Sigmoid colon (tissue), 4 donors: ENCODE data around the gene NR2F1-AS1.

Experiments
- EP300 ChIP-seq, 4 donors: sonication (generic); formaldehyde crosslinking; IDR thresholded peaks; one replicate each; pipeline ENCODE4 v1.6.1; 2017; ENCODE audit warnings: antibody characterized with exemption in 4 of 4
- POLR2A ChIP-seq, 2 donors: fragments of 450-650 bp; IDR thresholded peaks; one replicate each; pipeline ENCODE4 v1.6.1; 2016; ENCODE audit warnings: antibody characterized with exemption in 2 of 2, mild to moderate bottlenecking in 2 of 2, moderate library complexity in 2 of 2
- POLR2AphosphoS5 ChIP-seq, 4 donors: sonication (generic); formaldehyde crosslinking; IDR thresholded peaks; one replicate each; pipeline ENCODE4 v1.6.1; 2017; ENCODE audit warnings: antibody characterized with exemption in 4 of 4
- TF ChIP-seq, protein P1 (sequence below), 4 experiments: fragments of 450-650 bp in 3 of 4; fragments of 200-600 bp in 1 of 4; IDR thresholded peaks; one replicate each; pipeline ENCODE4 v1.5.1; 2016 to 2019; ENCODE audit warnings: antibody characterized with exemption in 4 of 4, mild to moderate bottlenecking in 3 of 4, moderate library complexity in 2 of 4

DNA sequence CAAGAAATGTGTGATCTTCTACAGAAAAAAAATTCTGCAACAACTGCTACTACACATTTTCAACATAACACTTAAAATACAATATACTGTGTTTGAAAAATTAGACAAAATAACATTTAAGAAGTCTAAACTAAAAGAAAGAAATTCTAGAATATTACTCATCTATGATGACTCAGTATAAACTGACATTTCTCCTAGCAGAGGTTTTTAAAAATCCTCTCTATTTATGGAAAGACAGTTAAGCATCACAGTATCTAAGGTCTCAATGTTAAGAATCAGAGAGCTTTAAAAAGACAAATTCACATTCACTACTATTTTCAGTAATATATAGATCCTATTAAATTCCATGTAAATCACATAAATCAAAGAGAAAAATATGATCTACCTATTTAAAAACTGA, 61.3 kb downstream of the NR2F1-AS1 start:
- no peak for TF ChIP-seq POLR2A (IDR thresholded peaks at IDR 0.05)
- no peak for TF ChIP-seq EP300 (IDR thresholded peaks at IDR 0.05)
- TF ChIP-seq, protein P1, sequence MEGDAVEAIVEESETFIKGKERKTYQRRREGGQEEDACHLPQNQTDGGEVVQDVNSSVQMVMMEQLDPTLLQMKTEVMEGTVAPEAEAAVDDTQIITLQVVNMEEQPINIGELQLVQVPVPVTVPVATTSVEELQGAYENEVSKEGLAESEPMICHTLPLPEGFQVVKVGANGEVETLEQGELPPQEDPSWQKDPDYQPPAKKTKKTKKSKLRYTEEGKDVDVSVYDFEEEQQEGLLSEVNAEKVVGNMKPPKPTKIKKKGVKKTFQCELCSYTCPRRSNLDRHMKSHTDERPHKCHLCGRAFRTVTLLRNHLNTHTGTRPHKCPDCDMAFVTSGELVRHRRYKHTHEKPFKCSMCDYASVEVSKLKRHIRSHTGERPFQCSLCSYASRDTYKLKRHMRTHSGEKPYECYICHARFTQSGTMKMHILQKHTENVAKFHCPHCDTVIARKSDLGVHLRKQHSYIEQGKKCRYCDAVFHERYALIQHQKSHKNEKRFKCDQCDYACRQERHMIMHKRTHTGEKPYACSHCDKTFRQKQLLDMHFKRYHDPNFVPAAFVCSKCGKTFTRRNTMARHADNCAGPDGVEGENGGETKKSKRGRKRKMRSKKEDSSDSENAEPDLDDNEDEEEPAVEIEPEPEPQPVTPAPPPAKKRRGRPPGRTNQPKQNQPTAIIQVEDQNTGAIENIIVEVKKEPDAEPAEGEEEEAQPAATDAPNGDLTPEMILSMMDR (IDR thresholded peaks at IDR 0.05), result no peak
- TF ChIP-seq POLR2AphosphoS5 (IDR thresholded peaks at IDR 0.05), result no peak
